Measurements from ENCODE around the gene PROK1. TPM values are rescaled to one million over a fixed set of nuclear protein-coding genes. Genes with fewer than 3 reads are reported as not detected.

Gene PROK1
- total and polyA plus RNA-seq, 2 of the 4 experiments (the other 2 are of a cell fraction), result not detected

DNA sequence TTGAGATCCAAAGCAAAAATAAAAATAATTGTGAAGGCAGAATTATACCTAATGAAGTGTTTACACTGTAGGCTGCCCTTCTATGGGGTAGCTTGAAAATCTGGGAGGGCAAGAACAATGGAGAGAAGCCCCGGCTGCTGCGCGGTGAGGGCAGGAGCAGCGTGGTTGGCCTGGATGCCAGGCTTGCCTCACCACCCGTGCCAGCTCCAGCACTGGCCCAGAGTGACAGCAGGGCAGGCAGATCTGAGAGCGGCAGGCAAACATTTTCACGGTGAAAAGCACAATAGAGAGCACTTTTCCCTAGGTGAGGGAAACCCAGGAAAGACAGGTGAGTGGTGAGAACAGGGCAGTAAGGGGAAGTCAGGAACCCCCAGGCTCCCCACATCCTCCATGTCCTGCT is 1.4 kb downstream of the PROK1 start:
- Histone ChIP-seq H3K4ac (ENCODE audit: low read depth, low read length) (no peak overlapping the region), H3K14ac (replicated peaks; ENCODE audit: low read depth, low read length) (no peak overlapping the region), H3K9me1 (ENCODE audit: insufficient read depth, low read length) (no peaks in the 10 kb centered on the region), H3K9ac (ENCODE audit: low read depth, low read length) (no peak overlapping the region), H2AFZ (replicated peaks; ENCODE audit: low read length, poor library complexity) (no peak overlapping the region), H3K27me3 (ENCODE audit: control insufficient read depth, insufficient read depth, low read length) (peaks cover 79% of the 10 kb centered on the region), H4K20me1 (ENCODE audit: insufficient read depth, low read length) (no peaks in the 10 kb centered on the region), H3K56ac (ENCODE audit: extremely low read depth, insufficient read depth, low read length) (no peak overlapping the region), H3K9me3 (ENCODE audit: control insufficient read depth, insufficient read depth, low read length) (no peaks in the 10 kb centered on the region), H3K4me3 (ENCODE audit: insufficient read depth, low read depth, low read length) (no peak overlapping the region), H2AK9ac (replicated peaks; ENCODE audit: low read depth, low read length, poor library complexity) (no peak overlapping the region), H3K36me3 (ENCODE audit: control insufficient read depth, insufficient read depth, low read length) (no peaks in the 10 kb centered on the region), H3K4me2 (ENCODE audit: low read depth, low read length) (no peak overlapping the region), H2AK5ac (ENCODE audit: low read depth, low read length) (no peak overlapping the region), H4K5ac (ENCODE audit: low read depth, low read length) (no peak overlapping the region), H3K18ac (ENCODE audit: low read depth, low read length) (no peak overlapping the region), H2BK15ac (ENCODE audit: low read depth, low read length) (no peak overlapping the region), H2BK20ac (ENCODE audit: low read depth, low read length) (no peak overlapping the region), H2BK120ac (ENCODE audit: low read depth, low read length) (no peak overlapping the region), H3K4me1 (ENCODE audit: control insufficient read depth, insufficient read depth, low read length) (no peaks in the 10 kb centered on the region), H2BK5ac (ENCODE audit: low read depth, low read length, poor library complexity, severe bottlenecking) (no peak overlapping the region), H3K79me1 (ENCODE audit: low read depth in 1 of 2, low read length in 2 of 2) (no peaks in the 10 kb centered on the region), H3K23ac (ENCODE audit: low read depth, low read length) (no peak overlapping the region), H3K27ac (ENCODE audit: insufficient read depth, low read length) (no peak overlapping the region), H4K91ac (ENCODE audit: insufficient read depth, low read depth, low read length) (no peak overlapping the region), H4K8ac (ENCODE audit: low read depth in 2 of 2, low read length in 2 of 2) (no peak overlapping the region)
- no TSS peak for BruUV-seq (replicated peaks)
- ChIA-PET CTCF (interaction anchor here (0.7 to 1.1 kb wide), 2 partner anchors 8 to 27 kb away, joined by 3 to 5 read pairs; no protein-coding TSS in a partner anchor), POLR2A (ENCODE audit: unreplicated experiment) (no interaction called here)
- intact Hi-C loops (cut with micrococcal nuclease) (no loop called here), in situ Hi-C loops (cut with MboI; ENCODE audit: low sequenced_read_pairs) (no loop called here), dilution Hi-C loops (cut with HindIII; ENCODE audit: low sequenced_read_pairs, unreplicated experiment) (no loop called here)
- ATAC-seq (ENCODE audit: low read depth), result no peak
- TF ChIP-seq NFE2L2 (IDR thresholded peaks at IDR 0.05; ENCODE audit: low read depth, low read length), result no peak
- TF ChIP-seq CEBPB (IDR thresholded peaks at IDR 0.05; ENCODE audit: low read depth, low read length), result no peak
- TF ChIP-seq MAFK (IDR thresholded peaks at IDR 0.05; ENCODE audit: low read depth, low read length), result no peak
- TF ChIP-seq BHLHE40 (IDR thresholded peaks at IDR 0.05; ENCODE audit: low read depth, low read length), result no peak
- no peak for TF ChIP-seq RAD21 (IDR thresholded peaks at IDR 0.05; ENCODE audit: low read length)
- WGBS, 2 experiments (ENCODE audit: extremely low coverage in 2 of 2, insufficient read length in 1 of 2), result 60% methylated on average over 1 of the region's 7 CpGs; no CpG with 5 or more reads in 1 of the 2 experiments
- no peak for DNase-seq
